HL-60 (cell line): ENCODE results near the gene NCDN.

ENCODE experiments used
- DNase-seq, 2 experiments: peaks; one replicate each; pipeline ENCODE4 v3.0.0-alpha.2; 2010 to 2020; ENCODE audit warnings: low read depth in 1 of 2, low spot score in 1 of 2
- H3K27ac ChIP-seq: fragments of 250-450 bp; sonication (Bioruptor Pico); replicated peaks from 2 replicates; pipeline ENCODE4 v1.5.1; 2020; ENCODE audit warnings: mild to moderate bottlenecking, moderate library complexity
- H3K27me3 ChIP-seq: fragments of 250-450 bp; sonication (Bioruptor Pico); 2 replicates; pipeline ENCODE4 v1.5.1; 2021; ENCODE audit warnings: mild to moderate bottlenecking, moderate library complexity; ENCODE audit not compliant: insufficient read depth, poor library complexity, severe bottlenecking
- H3K4me3 ChIP-seq: replicated peaks from 2 replicates; pipeline ENCODE4 v1.5.1; 2011; ENCODE audit warnings: mild to moderate bottlenecking, control low read depth, low read length; ENCODE audit not compliant: insufficient read depth
- GABPA ChIP-seq: IDR thresholded peaks from 2 replicates; pipeline ENCODE4 v1.6.1; 2012; ENCODE audit warnings: low read depth
- POLR2AphosphoS5 ChIP-seq: IDR thresholded peaks from 2 replicates; pipeline ENCODE4 v1.6.1; 2012; ENCODE audit warnings: low read depth
- SPI1 ChIP-seq: IDR thresholded peaks from 2 replicates; pipeline ENCODE4 v1.6.1; 2012; ENCODE audit warnings: low read depth, mild to moderate bottlenecking, borderline replicate concordance
- TF ChIP-seq, protein P1 (sequence below): IDR thresholded peaks from one replicate; pipeline ENCODE4 v1.5.1; 2011; ENCODE audit warnings: low read length, control low read depth, inconsistent platforms; ENCODE audit not compliant: insufficient read depth
- TF ChIP-seq, protein P2 (sequence below): IDR thresholded peaks from 2 replicates; pipeline ENCODE4 v1.6.1; 2012; ENCODE audit warnings: low read depth; ENCODE audit not compliant: insufficient replicate concordance

NCDN gene

DNA sequence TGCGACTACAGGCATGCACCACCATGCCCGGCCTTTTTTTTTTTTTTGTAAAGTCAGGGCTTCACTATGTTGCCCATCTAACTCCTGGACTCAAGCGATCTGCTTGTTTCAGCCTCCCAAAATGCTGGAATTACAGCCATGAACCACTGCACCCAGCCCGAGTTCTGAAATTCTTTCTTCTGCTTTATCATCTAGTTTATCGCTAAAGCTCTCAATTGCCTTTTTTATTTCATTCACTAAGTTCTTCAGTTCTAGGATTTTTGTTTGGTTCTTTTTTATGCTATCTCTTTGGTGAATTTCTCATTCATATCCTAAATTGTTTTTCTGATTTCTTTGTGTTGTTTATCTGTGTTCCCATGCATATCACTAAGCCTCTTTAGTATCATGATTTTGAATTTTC, 27.4 kb upstream of the NCDN start:
- TF ChIP-seq GABPA (no peak), SPI1 (no peak), POLR2AphosphoS5 (no peak)
- TF ChIP-seq, protein P1, sequence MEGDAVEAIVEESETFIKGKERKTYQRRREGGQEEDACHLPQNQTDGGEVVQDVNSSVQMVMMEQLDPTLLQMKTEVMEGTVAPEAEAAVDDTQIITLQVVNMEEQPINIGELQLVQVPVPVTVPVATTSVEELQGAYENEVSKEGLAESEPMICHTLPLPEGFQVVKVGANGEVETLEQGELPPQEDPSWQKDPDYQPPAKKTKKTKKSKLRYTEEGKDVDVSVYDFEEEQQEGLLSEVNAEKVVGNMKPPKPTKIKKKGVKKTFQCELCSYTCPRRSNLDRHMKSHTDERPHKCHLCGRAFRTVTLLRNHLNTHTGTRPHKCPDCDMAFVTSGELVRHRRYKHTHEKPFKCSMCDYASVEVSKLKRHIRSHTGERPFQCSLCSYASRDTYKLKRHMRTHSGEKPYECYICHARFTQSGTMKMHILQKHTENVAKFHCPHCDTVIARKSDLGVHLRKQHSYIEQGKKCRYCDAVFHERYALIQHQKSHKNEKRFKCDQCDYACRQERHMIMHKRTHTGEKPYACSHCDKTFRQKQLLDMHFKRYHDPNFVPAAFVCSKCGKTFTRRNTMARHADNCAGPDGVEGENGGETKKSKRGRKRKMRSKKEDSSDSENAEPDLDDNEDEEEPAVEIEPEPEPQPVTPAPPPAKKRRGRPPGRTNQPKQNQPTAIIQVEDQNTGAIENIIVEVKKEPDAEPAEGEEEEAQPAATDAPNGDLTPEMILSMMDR = no peak
- TF ChIP-seq, protein P2, sequence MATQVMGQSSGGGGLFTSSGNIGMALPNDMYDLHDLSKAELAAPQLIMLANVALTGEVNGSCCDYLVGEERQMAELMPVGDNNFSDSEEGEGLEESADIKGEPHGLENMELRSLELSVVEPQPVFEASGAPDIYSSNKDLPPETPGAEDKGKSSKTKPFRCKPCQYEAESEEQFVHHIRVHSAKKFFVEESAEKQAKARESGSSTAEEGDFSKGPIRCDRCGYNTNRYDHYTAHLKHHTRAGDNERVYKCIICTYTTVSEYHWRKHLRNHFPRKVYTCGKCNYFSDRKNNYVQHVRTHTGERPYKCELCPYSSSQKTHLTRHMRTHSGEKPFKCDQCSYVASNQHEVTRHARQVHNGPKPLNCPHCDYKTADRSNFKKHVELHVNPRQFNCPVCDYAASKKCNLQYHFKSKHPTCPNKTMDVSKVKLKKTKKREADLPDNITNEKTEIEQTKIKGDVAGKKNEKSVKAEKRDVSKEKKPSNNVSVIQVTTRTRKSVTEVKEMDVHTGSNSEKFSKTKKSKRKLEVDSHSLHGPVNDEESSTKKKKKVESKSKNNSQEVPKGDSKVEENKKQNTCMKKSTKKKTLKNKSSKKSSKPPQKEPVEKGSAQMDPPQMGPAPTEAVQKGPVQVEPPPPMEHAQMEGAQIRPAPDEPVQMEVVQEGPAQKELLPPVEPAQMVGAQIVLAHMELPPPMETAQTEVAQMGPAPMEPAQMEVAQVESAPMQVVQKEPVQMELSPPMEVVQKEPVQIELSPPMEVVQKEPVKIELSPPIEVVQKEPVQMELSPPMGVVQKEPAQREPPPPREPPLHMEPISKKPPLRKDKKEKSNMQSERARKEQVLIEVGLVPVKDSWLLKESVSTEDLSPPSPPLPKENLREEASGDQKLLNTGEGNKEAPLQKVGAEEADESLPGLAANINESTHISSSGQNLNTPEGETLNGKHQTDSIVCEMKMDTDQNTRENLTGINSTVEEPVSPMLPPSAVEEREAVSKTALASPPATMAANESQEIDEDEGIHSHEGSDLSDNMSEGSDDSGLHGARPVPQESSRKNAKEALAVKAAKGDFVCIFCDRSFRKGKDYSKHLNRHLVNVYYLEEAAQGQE = no peak
- H3K27me3 ChIP-seq = no peaks in the 10 kb centered on the region
- no peak overlapping the region for H3K27ac ChIP-seq

GRCh38 chr1:35530946-35531345, 26.7 kb upstream of the NCDN start:
- H3K27me3 ChIP-seq = no peaks in the 10 kb centered on the region
- no peak overlapping the region for H3K4me3 ChIP-seq
- H3K27ac ChIP-seq = no peak overlapping the region
- no peak for TF ChIP-seq SPI1
- TF ChIP-seq GABPA = no peak
- TF ChIP-seq, protein P2 = no peak
- TF ChIP-seq, protein P1 = no peak
- no peak for TF ChIP-seq POLR2AphosphoS5
- no peak for DNase-seq

More for the DNA sequence above, 27.4 kb upstream of the NCDN start:
- H3K4me3 ChIP-seq = no peak overlapping the region
- DNase-seq = no peak

GRCh38 chr1:35531368-35531767, 26.2 kb upstream of the NCDN start:
- no peak for DNase-seq
- no peak overlapping the region for H3K4me3 ChIP-seq
- TF ChIP-seq GABPA (no peak), SPI1 (no peak), POLR2AphosphoS5 (no peak)
- TF ChIP-seq, protein P2 = no peak
- TF ChIP-seq, protein P1 = no peak
- H3K27ac ChIP-seq = no peak overlapping the region
- H3K27me3 ChIP-seq = no peaks in the 10 kb centered on the region
